Liver (tissue), 9 donors: ENCODE results near the gene TAL1. TPM values are rescaled to one million over a fixed set of nuclear protein-coding genes. Genes with fewer than 3 reads are reported as not detected.
A peak's percentile ranks its signal among the peaks of the same experiment; 100 is the strongest.

ENCODE experiments used
- DNase-seq: peaks from one replicate; pipeline ENCODE4 v3.0.0-alpha.2; 2017; ENCODE audit warnings: low spot score
- H3K27ac ChIP-seq, 2 donors: one replicate each; pipeline ENCODE4 v1.7.0; 2013; ENCODE audit warnings: inconsistent platforms in 2 of 2, low read length in 2 of 2, control low read depth in 1 of 2, low read depth in 1 of 2, mild to moderate bottlenecking in 1 of 2
- H3K27me3 ChIP-seq, 4 donors: one replicate each; pipeline versions ENCODE4 v1.6.1 to v1.7.0; 2013; ENCODE audit warnings: low read length in 3 of 4, inconsistent platforms in 1 of 4, mild to moderate bottlenecking in 1 of 4, moderate library complexity in 1 of 4; ENCODE audit not compliant: control insufficient read depth in 4 of 4, insufficient read depth in 4 of 4
- H3K36me3 ChIP-seq, 4 donors: one replicate each; pipeline versions ENCODE4 v1.6.1 to v1.7.0; 2013; ENCODE audit warnings: low read length in 3 of 4, mild to moderate bottlenecking in 3 of 4, low read depth in 1 of 4, moderate library complexity in 1 of 4; ENCODE audit not compliant: control insufficient read depth in 4 of 4, insufficient read depth in 3 of 4
- H3K4me1 ChIP-seq, 4 donors: one replicate each; pipeline versions ENCODE4 v1.6.1 to v1.7.0; 2013; ENCODE audit warnings: low read length in 3 of 4, mild to moderate bottlenecking in 3 of 4, moderate library complexity in 1 of 4; ENCODE audit not compliant: control insufficient read depth in 4 of 4, insufficient read depth in 4 of 4
- H3K4me3 ChIP-seq, 3 donors: one replicate each; pipeline versions ENCODE4 v1.6.1 to v1.7.0; 2013; ENCODE audit warnings: low read length in 3 of 3, control low read depth in 1 of 3, low read depth in 1 of 3, mild to moderate bottlenecking in 1 of 3
- H3K9ac ChIP-seq, 2 donors: one replicate each; pipeline ENCODE4 v1.7.0; 2013; ENCODE audit warnings: low read length in 2 of 2, mild to moderate bottlenecking in 2 of 2, moderate library complexity in 2 of 2, control low read depth in 1 of 2, low read depth in 1 of 2
- H3K9me3 ChIP-seq, 4 donors: one replicate each; pipeline versions ENCODE4 v1.6.1 to v1.7.0; 2013; ENCODE audit warnings: low read length in 3 of 4; ENCODE audit not compliant: control insufficient read depth in 4 of 4
- EGR1 ChIP-seq, 2 donors: IDR thresholded peaks; 2 replicates each; pipeline ENCODE4 v1.6.1; 2016 to 2018; ENCODE audit warnings: antibody characterized with exemption in 2 of 2, low read depth in 2 of 2
- FOXA1 ChIP-seq: IDR thresholded peaks from 2 replicates; pipeline ENCODE4 v1.6.1; 2016; ENCODE audit warnings: antibody characterized with exemption
- FOXA2 ChIP-seq: IDR thresholded peaks from 2 replicates; pipeline ENCODE4 v1.6.1; 2016; ENCODE audit warnings: antibody characterized with exemption
- GABPA ChIP-seq, 2 donors: IDR thresholded peaks in 1 of 2; conservative IDR thresholded peaks in 1 of 2; 2 replicates each; pipeline ENCODE4 v1.6.1; 2016; ENCODE audit warnings: antibody characterized with exemption in 2 of 2, mild to moderate bottlenecking in 1 of 2, moderate library complexity in 1 of 2
- HNF4A ChIP-seq, 2 donors: conservative IDR thresholded peaks; 2 replicates each; pipeline ENCODE4 v1.6.1; 2016; ENCODE audit warnings: antibody characterized with exemption in 2 of 2, mild to moderate bottlenecking in 2 of 2
- HNF4G ChIP-seq: IDR thresholded peaks from 2 replicates; pipeline ENCODE4 v1.6.1; 2016; ENCODE audit warnings: antibody characterized with exemption
- JUND ChIP-seq, 2 donors: IDR thresholded peaks; 2 replicates each; pipeline ENCODE4 v1.6.1; 2016; ENCODE audit warnings: antibody characterized with exemption in 2 of 2
- MAX ChIP-seq: IDR thresholded peaks from 2 replicates; pipeline ENCODE4 v1.6.1; 2016; ENCODE audit warnings: antibody characterized with exemption
- NR2F2 ChIP-seq: IDR thresholded peaks from 2 replicates; pipeline ENCODE4 v1.6.1; 2016; ENCODE audit warnings: antibody characterized with exemption
- RXRA ChIP-seq, 2 donors: IDR thresholded peaks; 2 replicates each; pipeline ENCODE4 v1.6.1; 2017 to 2018; ENCODE audit warnings: antibody characterized with exemption in 2 of 2, mild to moderate bottlenecking in 1 of 2
- SP1 ChIP-seq: IDR thresholded peaks from 2 replicates; pipeline ENCODE4 v1.6.1; 2018; ENCODE audit warnings: antibody characterized with exemption, mild to moderate bottlenecking
- TAF1 ChIP-seq: conservative IDR thresholded peaks from 2 replicates; pipeline ENCODE4 v1.6.1; 2016; ENCODE audit warnings: antibody characterized with exemption, mild to moderate bottlenecking
- YY1 ChIP-seq: IDR thresholded peaks from 2 replicates; pipeline ENCODE4 v1.6.1; 2016; ENCODE audit warnings: antibody characterized with exemption, mild to moderate bottlenecking
- ZBTB33 ChIP-seq: IDR thresholded peaks from 2 replicates; pipeline ENCODE4 v1.6.1; 2016; ENCODE audit warnings: antibody characterized with exemption
- WGBS: extraction: QIAGEN DNeasy Blood & Tissue Kit; methylation state at CpG from one replicate; pipeline ENCODE4 v1.1.7; 2013; 5-methylcytosine and 5-hydroxymethylcytosine counted together
- polyA plus RNA-seq, 2 donors: library from polyadenylated mRNA; stranded (reverse) in 1 of 2; unstranded in 1 of 2; fragments of 200-250 nt in 1 of 2; fragments of >200 nt in 1 of 2; fragmentation: Nextera tagmentation in 1 of 2; extraction: Ambion mirVana in 1 of 2; gene quantifications; one replicate each; pipeline versions ENCODE4 v1.2.1 to v1.2.3, GENCODE V29; 2013 to 2015
- total RNA-seq, 2 donors: library from RNA; depleted of rRNA; stranded (reverse); fragments of >200 nt; gene quantifications; one replicate each; pipeline ENCODE4 v1.2.3, GENCODE V29; 2014
- TF ChIP-seq, protein P1 (sequence below): IDR thresholded peaks from 2 replicates; pipeline ENCODE4 v1.6.1; 2016; ENCODE audit warnings: antibody characterized with exemption
- TF ChIP-seq, protein P2 (sequence below): fragments of 150-350 bp; IDR thresholded peaks from 2 replicates; pipeline ENCODE4 v1.5.1; 2017; ENCODE audit warnings: improper control_type of control experiment, low read depth, low read length; ENCODE audit not compliant: missing input control
- TF ChIP-seq, protein P3 (sequence below): IDR thresholded peaks from 2 replicates; pipeline ENCODE4 v1.6.1; 2016; ENCODE audit warnings: antibody characterized with exemption, mild to moderate bottlenecking
- donor health status: healthy.
- donor health status: healthy.
- donor health status: healthy.
- donor health status: healthy.
- donor health status: healthy.

Gene TAL1
- total and polyA plus RNA-seq, 4 donors = 0.79 to 184 (median 2.3) TPM

DNA sequence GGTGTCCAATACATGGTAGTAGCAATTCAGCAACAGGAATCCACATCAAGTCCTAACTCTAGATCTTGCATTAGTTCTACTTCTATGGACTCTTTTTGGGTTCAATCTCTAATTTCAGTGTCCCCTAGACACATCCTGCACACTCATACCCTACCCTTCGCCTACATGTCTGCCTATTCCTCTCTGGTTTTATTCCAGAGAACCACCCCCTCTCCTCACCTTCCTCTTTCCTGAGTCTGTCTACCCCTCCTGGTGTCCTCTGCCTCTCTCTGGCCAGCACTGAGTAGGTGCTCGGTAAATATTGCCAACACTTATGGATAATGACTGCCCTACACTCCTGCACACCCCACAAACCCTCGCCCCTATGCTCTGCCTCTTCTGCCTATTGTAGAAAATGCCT is 9.5 kb downstream of the TAL1 start:
- peak; percentile 33 for DNase-seq
- Histone ChIP-seq H3K27ac (no peak overlapping the region), H3K9ac (no peak overlapping the region), H3K27me3 (peaks cover 0 to 9% (median 3%) of the 10 kb centered on the region in 4 donors), H3K36me3 (no peaks in the 10 kb centered on the region), H3K4me3 (no peak overlapping the region), H3K4me1 (peaks cover 0 to 6% (median 4%) of the 10 kb centered on the region in 4 donors), H3K9me3 (no peaks in the 10 kb centered on the region)
- 87% methylated on average over 3 of the region's 3 CpGs for WGBS
- no peak for TF ChIP-seq TAF1
- no peak for TF ChIP-seq FOXA1
- TF ChIP-seq JUND (IDR thresholded peaks at IDR 0.05) = no peak
- TF ChIP-seq, protein P1, sequence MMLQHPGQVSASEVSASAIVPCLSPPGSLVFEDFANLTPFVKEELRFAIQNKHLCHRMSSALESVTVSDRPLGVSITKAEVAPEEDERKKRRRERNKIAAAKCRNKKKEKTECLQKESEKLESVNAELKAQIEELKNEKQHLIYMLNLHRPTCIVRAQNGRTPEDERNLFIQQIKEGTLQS = no peak
- no peak for TF ChIP-seq SP1

GRCh38 chr1:47219590-47220220 is 12.3 kb downstream of the TAL1 start:
- no peaks in the 10 kb centered on the region for H3K36me3 ChIP-seq
- peak; percentile 36 for DNase-seq
- H3K4me1 ChIP-seq = peaks cover 0 to under 1% (median 0%) of the 10 kb centered on the region in 4 donors
- H3K27ac ChIP-seq = no peak overlapping the region
- H3K4me3 ChIP-seq = no peak overlapping the region
- no peak overlapping the region for H3K9ac ChIP-seq
- TF ChIP-seq, protein P2, sequence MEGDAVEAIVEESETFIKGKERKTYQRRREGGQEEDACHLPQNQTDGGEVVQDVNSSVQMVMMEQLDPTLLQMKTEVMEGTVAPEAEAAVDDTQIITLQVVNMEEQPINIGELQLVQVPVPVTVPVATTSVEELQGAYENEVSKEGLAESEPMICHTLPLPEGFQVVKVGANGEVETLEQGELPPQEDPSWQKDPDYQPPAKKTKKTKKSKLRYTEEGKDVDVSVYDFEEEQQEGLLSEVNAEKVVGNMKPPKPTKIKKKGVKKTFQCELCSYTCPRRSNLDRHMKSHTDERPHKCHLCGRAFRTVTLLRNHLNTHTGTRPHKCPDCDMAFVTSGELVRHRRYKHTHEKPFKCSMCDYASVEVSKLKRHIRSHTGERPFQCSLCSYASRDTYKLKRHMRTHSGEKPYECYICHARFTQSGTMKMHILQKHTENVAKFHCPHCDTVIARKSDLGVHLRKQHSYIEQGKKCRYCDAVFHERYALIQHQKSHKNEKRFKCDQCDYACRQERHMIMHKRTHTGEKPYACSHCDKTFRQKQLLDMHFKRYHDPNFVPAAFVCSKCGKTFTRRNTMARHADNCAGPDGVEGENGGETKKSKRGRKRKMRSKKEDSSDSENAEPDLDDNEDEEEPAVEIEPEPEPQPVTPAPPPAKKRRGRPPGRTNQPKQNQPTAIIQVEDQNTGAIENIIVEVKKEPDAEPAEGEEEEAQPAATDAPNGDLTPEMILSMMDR = no peak
- TF ChIP-seq YY1 (no peak), RXRA (IDR thresholded peaks at IDR 0.05) (no peak), FOXA1 (no peak), SP1 (no peak), NR2F2 (no peak), TAF1 (no peak), FOXA2 (no peak), MAX (no peak), JUND (IDR thresholded peaks at IDR 0.05) (no peak), HNF4G (no peak), EGR1 (IDR thresholded peaks at IDR 0.05; ENCODE audit: low read depth in 2 of 2) (no peak), ZBTB33 (no peak), HNF4A (conservative IDR thresholded peaks at IDR 0.05) (no peak), GABPA (IDR thresholded peaks at IDR 0.05 in 1 of 2, conservative IDR thresholded peaks at IDR 0.05 in 1 of 2) (no peak)
- TF ChIP-seq, protein P3, sequence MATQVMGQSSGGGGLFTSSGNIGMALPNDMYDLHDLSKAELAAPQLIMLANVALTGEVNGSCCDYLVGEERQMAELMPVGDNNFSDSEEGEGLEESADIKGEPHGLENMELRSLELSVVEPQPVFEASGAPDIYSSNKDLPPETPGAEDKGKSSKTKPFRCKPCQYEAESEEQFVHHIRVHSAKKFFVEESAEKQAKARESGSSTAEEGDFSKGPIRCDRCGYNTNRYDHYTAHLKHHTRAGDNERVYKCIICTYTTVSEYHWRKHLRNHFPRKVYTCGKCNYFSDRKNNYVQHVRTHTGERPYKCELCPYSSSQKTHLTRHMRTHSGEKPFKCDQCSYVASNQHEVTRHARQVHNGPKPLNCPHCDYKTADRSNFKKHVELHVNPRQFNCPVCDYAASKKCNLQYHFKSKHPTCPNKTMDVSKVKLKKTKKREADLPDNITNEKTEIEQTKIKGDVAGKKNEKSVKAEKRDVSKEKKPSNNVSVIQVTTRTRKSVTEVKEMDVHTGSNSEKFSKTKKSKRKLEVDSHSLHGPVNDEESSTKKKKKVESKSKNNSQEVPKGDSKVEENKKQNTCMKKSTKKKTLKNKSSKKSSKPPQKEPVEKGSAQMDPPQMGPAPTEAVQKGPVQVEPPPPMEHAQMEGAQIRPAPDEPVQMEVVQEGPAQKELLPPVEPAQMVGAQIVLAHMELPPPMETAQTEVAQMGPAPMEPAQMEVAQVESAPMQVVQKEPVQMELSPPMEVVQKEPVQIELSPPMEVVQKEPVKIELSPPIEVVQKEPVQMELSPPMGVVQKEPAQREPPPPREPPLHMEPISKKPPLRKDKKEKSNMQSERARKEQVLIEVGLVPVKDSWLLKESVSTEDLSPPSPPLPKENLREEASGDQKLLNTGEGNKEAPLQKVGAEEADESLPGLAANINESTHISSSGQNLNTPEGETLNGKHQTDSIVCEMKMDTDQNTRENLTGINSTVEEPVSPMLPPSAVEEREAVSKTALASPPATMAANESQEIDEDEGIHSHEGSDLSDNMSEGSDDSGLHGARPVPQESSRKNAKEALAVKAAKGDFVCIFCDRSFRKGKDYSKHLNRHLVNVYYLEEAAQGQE = no peak
- H3K9me3 ChIP-seq = no peaks in the 10 kb centered on the region
- peaks cover 0 to 6% (median 2%) of the 10 kb centered on the region in 4 donors for H3K27me3 ChIP-seq
- WGBS = 90% methylated on average over 29 of the region's 29 CpGs
